ENCODE measurements around the gene NBAS.

GRCh38 chr2:15608392-15608761 lies 47.2 kb upstream of the NBAS start:
- TF ChIP-seq DPF2 (CRISPR knock-in tag; IDR thresholded peaks at IDR 0.05; ENCODE audit: borderline replicate concordance, low read depth), result no peak
- TF ChIP-seq TAF1 (CRISPR knock-in tag; IDR thresholded peaks at IDR 0.05), result no peak
- no peak for TF ChIP-seq CTCF (CRISPR knock-in tag; IDR thresholded peaks at IDR 0.05)
- TF ChIP-seq EZH2 (conservative IDR thresholded peaks at IDR 0.05; ENCODE audit: low read depth, low read length), result no peak
- TF ChIP-seq HCFC1 (IDR thresholded peaks at IDR 0.05; ENCODE audit: low read depth, low read length), result no peak
- no peak for TF ChIP-seq ZNF530 (CRISPR knock-in tag; IDR thresholded peaks at IDR 0.05; ENCODE audit: low read depth)
- TF ChIP-seq FOXA3 (CRISPR knock-in tag; IDR thresholded peaks at IDR 0.05), result no peak
- TF ChIP-seq SRSF1 (optimal IDR thresholded peaks at IDR 0.05; ENCODE audit: low read depth, low read length), result no peak
- no peak for TF ChIP-seq KDM1A (CRISPR knock-in tag; IDR thresholded peaks at IDR 0.05)
- no peak for TF ChIP-seq REL (CRISPR knock-in tag; conservative IDR thresholded peaks at IDR 0.05)
- TF ChIP-seq SP4 (CRISPR knock-in tag; IDR thresholded peaks at IDR 0.05), result no peak
- TF ChIP-seq, protein P1, sequence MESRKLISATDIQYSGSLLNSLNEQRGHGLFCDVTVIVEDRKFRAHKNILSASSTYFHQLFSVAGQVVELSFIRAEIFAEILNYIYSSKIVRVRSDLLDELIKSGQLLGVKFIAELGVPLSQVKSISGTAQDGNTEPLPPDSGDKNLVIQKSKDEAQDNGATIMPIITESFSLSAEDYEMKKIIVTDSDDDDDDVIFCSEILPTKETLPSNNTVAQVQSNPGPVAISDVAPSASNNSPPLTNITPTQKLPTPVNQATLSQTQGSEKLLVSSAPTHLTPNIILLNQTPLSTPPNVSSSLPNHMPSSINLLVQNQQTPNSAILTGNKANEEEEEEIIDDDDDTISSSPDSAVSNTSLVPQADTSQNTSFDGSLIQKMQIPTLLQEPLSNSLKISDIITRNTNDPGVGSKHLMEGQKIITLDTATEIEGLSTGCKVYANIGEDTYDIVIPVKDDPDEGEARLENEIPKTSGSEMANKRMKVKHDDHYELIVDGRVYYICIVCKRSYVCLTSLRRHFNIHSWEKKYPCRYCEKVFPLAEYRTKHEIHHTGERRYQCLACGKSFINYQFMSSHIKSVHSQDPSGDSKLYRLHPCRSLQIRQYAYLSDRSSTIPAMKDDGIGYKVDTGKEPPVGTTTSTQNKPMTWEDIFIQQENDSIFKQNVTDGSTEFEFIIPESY (CRISPR knock-in tag; IDR thresholded peaks at IDR 0.05), result no peak
- no peak for TF ChIP-seq JUN (CRISPR knock-in tag; IDR thresholded peaks at IDR 0.05)

All from HepG2 (cell line).